Tibial nerve (tissue), 4 donors: Measurements from ENCODE around the gene KCTD2. TPM values are rescaled to one million over a fixed set of nuclear protein-coding genes. Genes with fewer than 3 reads are reported as not detected.

Experiments
- DNase-seq, 2 donors: peaks; one replicate each; pipeline ENCODE4 v3.0.0-alpha.2; 2019; ENCODE audit warnings: low spot score in 2 of 2
- H3K27ac ChIP-seq, 4 donors: fragments of 200-600 bp; sonication (generic) in 3 of 4; one replicate each; pipeline ENCODE4 v1.5.1; 2017 to 2019; ENCODE audit warnings: mild to moderate bottlenecking in 1 of 4
- H3K27me3 ChIP-seq, 2 donors: fragments of 200-600 bp; sonication (generic) in 1 of 2; one replicate each; pipeline versions ENCODE4 v1.5.1 to v1.6.0; 2017 to 2019
- H3K36me3 ChIP-seq, 3 donors: fragments of 200-600 bp; sonication (generic); one replicate each; pipeline ENCODE4 v1.5.1; 2018 to 2019
- H3K4me1 ChIP-seq, 4 donors: fragments of 200-600 bp; sonication (generic) in 3 of 4; one replicate each; pipeline ENCODE4 v1.5.1; 2017 to 2019
- H3K4me3 ChIP-seq, 4 donors: fragments of 200-600 bp; sonication (generic) in 3 of 4; one replicate each; pipeline ENCODE4 v1.5.1; 2017 to 2019; ENCODE audit warnings: mild to moderate bottlenecking in 1 of 4, moderate library complexity in 1 of 4
- H3K9me3 ChIP-seq, 4 donors: fragments of 200-600 bp; sonication (generic) in 3 of 4; one replicate each; pipeline ENCODE4 v1.5.1; 2017 to 2019
- EP300 ChIP-seq, 2 donors: sonication (generic); formaldehyde crosslinking; IDR thresholded peaks; one replicate each; pipeline ENCODE4 v1.6.1; 2017; ENCODE audit warnings: antibody characterized with exemption in 2 of 2, mild to moderate bottlenecking in 1 of 2
- POLR2A ChIP-seq, 2 donors: fragments of 450-650 bp; IDR thresholded peaks; one replicate each; pipeline ENCODE4 v1.6.1; 2017; ENCODE audit warnings: antibody characterized with exemption in 2 of 2, mild to moderate bottlenecking in 2 of 2, moderate library complexity in 2 of 2
- WGBS, 2 donors: methylation state at CpG; one replicate each; pipeline ENCODE4 v1.1.5; 2018; 5-methylcytosine and 5-hydroxymethylcytosine counted together
- total RNA-seq, 4 donors: library from RNA; depleted of rRNA; stranded (reverse); fragments of >200 nt; gene quantifications; one replicate each; pipeline ENCODE4 v1.1.0, GENCODE V29; 2016
- TF ChIP-seq, protein P1 (sequence below), 5 experiments: fragments of 200-600 bp in 3 of 5; fragments of 450-650 bp in 2 of 5; sonication (generic) in 3 of 5; IDR thresholded peaks; one replicate each; pipeline ENCODE4 v1.5.1; 2016 to 2019; ENCODE audit warnings: antibody characterized with exemption in 5 of 5, mild to moderate bottlenecking in 3 of 5, moderate library complexity in 2 of 5

Gene KCTD2
- total RNA-seq, 4 donors from 2014 or later: 24.9 to 33.5 (median 32.6) TPM

DNA sequence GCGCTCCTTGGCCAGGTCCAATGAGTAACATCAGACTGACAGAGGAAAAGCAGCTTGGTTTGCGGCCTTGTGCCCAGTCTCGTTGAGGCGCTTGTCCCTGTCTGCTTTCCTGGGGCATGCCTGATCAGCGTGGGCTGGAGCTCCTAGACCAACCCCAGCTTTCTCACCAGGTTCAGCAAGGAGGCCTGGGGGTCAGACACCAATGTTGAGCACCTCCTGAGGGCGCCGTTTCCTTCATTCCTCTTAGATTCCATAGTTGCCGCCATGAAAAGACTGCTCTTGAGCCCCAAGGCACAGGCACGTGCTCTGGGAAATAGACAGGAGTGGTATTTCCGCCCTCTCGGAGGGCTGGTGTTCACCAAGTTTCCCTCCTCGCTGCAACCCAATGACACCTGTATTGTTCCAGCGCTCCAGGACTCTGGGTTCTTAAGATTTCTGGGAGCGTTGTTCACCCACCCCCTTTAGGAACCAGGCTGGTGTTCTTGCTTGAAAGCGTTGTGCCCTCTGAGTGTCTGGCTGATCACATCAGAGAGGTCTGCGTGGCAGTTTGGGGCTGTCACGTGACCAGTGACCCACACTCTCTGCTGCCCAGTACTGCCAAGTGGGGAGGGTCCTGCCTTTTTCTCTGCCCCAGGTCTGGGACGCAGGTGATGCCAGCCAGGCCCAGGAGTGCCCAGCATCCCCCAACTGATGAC is 18.0 kb downstream of the KCTD2 start:
- H3K4me3 ChIP-seq: no peak overlapping the region
- no peak overlapping the region for H3K27ac ChIP-seq
- WGBS, 2 donors: 89 to 93% methylated on average over 16 to 18 of the region's 18 CpGs
- H3K36me3 ChIP-seq: peaks cover 0 to 60% (median 16%) of the 10 kb centered on the region in 3 donors
- H3K4me1 ChIP-seq: peaks cover 0 to 8% (median 5%) of the 10 kb centered on the region in 4 donors
- no peak for DNase-seq
- H3K9me3 ChIP-seq: no peaks in the 10 kb centered on the region
- H3K27me3 ChIP-seq: no peaks in the 10 kb centered on the region
- TF ChIP-seq, protein P1, sequence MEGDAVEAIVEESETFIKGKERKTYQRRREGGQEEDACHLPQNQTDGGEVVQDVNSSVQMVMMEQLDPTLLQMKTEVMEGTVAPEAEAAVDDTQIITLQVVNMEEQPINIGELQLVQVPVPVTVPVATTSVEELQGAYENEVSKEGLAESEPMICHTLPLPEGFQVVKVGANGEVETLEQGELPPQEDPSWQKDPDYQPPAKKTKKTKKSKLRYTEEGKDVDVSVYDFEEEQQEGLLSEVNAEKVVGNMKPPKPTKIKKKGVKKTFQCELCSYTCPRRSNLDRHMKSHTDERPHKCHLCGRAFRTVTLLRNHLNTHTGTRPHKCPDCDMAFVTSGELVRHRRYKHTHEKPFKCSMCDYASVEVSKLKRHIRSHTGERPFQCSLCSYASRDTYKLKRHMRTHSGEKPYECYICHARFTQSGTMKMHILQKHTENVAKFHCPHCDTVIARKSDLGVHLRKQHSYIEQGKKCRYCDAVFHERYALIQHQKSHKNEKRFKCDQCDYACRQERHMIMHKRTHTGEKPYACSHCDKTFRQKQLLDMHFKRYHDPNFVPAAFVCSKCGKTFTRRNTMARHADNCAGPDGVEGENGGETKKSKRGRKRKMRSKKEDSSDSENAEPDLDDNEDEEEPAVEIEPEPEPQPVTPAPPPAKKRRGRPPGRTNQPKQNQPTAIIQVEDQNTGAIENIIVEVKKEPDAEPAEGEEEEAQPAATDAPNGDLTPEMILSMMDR (IDR thresholded peaks at IDR 0.05): no peak
- TF ChIP-seq EP300 (IDR thresholded peaks at IDR 0.05) (no peak), POLR2A (IDR thresholded peaks at IDR 0.05) (no peak)

DNA sequence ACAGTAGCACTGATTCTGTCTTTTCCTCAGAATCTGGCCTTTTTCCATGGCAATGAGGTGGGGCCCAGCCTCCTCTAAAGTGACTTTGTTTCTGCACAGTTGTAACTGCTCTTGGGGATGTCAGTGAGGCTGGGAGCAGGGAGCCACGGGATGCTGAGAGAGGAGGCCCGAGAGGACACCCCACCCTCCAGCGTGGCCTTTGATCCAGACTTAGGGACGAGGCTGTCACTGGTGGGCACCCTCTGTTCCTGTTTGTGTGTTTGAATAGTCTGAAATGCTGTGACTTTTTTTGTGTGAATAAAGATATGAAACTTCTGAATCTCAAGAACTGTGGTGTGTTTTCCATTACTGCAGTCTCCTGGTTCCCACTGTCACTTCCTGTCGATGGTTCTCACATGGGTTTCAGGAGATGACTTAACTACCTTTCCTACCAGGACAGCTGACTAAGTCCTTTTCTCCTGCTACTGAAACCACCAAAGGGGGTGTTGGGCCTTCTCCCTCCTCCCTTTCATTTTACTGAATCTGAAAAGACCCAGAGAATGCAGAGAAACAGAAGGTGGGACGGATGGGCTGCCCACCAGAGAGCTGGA is 18.6 kb downstream of the KCTD2 start:
- no peaks in the 10 kb centered on the region for H3K9me3 ChIP-seq
- peaks cover 0 to 53% (median 16%) of the 10 kb centered on the region in 3 donors for H3K36me3 ChIP-seq
- H3K4me1 ChIP-seq: peaks cover 0 to 1% (median under 1%) of the 10 kb centered on the region in 4 donors
- TF ChIP-seq, protein P1 (IDR thresholded peaks at IDR 0.05): no peak
- TF ChIP-seq POLR2A (IDR thresholded peaks at IDR 0.05) (no peak), EP300 (IDR thresholded peaks at IDR 0.05) (no peak)
- no peak overlapping the region for H3K27ac ChIP-seq
- H3K4me3 ChIP-seq: no peak overlapping the region
- WGBS, 2 donors: 74 to 76% methylated on average over 6 of the region's 6 CpGs
- no peak for DNase-seq
- H3K27me3 ChIP-seq: no peaks in the 10 kb centered on the region

DNA sequence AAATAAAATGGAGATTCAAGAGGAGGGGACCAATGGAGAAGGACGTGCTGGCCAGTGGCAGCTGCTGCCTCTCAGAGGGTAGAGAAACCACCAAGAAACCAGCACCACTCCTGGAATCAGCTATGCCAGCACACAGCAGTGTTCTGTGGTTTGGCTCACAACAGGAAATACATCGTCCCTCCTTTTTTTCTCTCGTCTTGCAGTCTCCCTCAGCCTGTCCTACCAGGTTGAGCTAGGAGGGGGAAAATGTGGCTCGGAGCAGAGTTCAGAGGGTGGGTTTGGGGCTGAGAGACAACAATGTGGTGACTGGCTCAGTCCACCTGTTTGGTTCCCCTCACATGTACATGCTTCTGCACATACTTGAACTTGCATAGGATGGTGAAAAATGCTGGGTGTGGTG is 20.8 kb downstream of the KCTD2 start:
- H3K36me3 ChIP-seq: peaks cover 0 to 31% (median 0%) of the 10 kb centered on the region in 3 donors
- H3K4me3 ChIP-seq: no peak overlapping the region
- H3K27me3 ChIP-seq: no peaks in the 10 kb centered on the region
- H3K4me1 ChIP-seq: no peaks in the 10 kb centered on the region
- H3K9me3 ChIP-seq: no peaks in the 10 kb centered on the region
- no peak for DNase-seq
- WGBS, 2 donors: 67 to 76% methylated on average over 4 of the region's 4 CpGs
- no peak overlapping the region for H3K27ac ChIP-seq
- TF ChIP-seq POLR2A (IDR thresholded peaks at IDR 0.05): no peak
- no peak for TF ChIP-seq EP300 (IDR thresholded peaks at IDR 0.05)
- TF ChIP-seq, protein P1 (IDR thresholded peaks at IDR 0.05): no peak

DNA sequence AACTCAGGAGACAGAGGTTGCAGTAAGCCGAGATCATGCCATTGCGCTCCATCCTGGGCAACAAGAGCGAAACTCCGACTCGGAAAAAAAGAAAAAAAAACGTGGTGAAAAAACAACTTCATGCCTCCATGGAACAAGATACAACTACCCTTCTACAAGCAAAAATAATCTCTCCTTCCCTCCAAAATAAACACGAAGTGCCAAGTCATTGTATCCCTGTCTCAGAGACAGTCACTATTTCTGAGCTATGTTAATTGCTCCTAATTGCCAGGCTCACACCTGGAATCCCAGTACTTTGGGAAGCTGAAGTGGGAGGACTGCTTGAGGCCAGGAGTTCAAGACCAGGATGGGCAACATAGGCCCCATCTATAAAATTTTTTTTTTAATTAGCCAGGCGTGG is 21.7 kb downstream of the KCTD2 start:
- H3K4me3 ChIP-seq: no peak overlapping the region

More for the DNA sequence above, 21.7 kb downstream of the KCTD2 start:
- peaks cover 0 to 22% (median 0%) of the 10 kb centered on the region in 3 donors for H3K36me3 ChIP-seq
- no peak for DNase-seq
- no peaks in the 10 kb centered on the region for H3K27me3 ChIP-seq
- TF ChIP-seq POLR2A (IDR thresholded peaks at IDR 0.05): no peak
- TF ChIP-seq EP300 (IDR thresholded peaks at IDR 0.05): no peak
- TF ChIP-seq, protein P1 (IDR thresholded peaks at IDR 0.05): no peak
- no peak overlapping the region for H3K27ac ChIP-seq
- H3K9me3 ChIP-seq: no peaks in the 10 kb centered on the region
- H3K4me1 ChIP-seq: no peaks in the 10 kb centered on the region
- WGBS, 2 donors: 80% methylated on average over 8 of the region's 8 CpGs
